ENCODE measurements around the gene SLC47A1.

GRCh38 chr17:19542247-19542646 lies 8.6 kb downstream of the SLC47A1 start:
- TF ChIP-seq CTCF (IDR thresholded peaks at IDR 0.05) (no peak), POLR2A (IDR thresholded peaks at IDR 0.05) (no peak)

Data from lower leg skin (tissue), 3 donors.